ENCODE data around the gene ERG28.

GRCh38 chr14:75700295-75700694 lies 39.6 kb upstream of the ERG28 start:
- no peak for TF ChIP-seq POLR2A (IDR thresholded peaks at IDR 0.05; ENCODE audit: low read depth, low read length)
- TF ChIP-seq EZH2 (IDR thresholded peaks at IDR 0.05; ENCODE audit: borderline replicate concordance, low read depth, low read length, severe bottlenecking) = no peak
- TF ChIP-seq JUN (IDR thresholded peaks at IDR 0.05; ENCODE audit: borderline replicate concordance, insufficient read depth, insufficient read length, low read depth) = no peak
- TF ChIP-seq CTCF (IDR thresholded peaks at IDR 0.05; ENCODE audit: extremely low read depth in 1 of 2, insufficient read depth in 1 of 2, low read depth in 1 of 2, low read length in 2 of 2) = no peak
